Hematopoietic multipotent progenitor cell treated with erythropoietin and hydrocortisone succinate and interleukin-3 and kit ligand, for 4 days (in vitro differentiated cells): ENCODE measurements around the gene SLC6A2.
"Not testable (repeated sequence)": the region's sequence is repeated elsewhere in the genome, so short reads cannot be mapped to it uniquely, and the experiment has no call there.

Source experiments
- DNase-seq: peaks from one replicate; pipeline ENCODE4 v3.0.0-alpha.2; 2015

SLC6A2 gene

DNA sequence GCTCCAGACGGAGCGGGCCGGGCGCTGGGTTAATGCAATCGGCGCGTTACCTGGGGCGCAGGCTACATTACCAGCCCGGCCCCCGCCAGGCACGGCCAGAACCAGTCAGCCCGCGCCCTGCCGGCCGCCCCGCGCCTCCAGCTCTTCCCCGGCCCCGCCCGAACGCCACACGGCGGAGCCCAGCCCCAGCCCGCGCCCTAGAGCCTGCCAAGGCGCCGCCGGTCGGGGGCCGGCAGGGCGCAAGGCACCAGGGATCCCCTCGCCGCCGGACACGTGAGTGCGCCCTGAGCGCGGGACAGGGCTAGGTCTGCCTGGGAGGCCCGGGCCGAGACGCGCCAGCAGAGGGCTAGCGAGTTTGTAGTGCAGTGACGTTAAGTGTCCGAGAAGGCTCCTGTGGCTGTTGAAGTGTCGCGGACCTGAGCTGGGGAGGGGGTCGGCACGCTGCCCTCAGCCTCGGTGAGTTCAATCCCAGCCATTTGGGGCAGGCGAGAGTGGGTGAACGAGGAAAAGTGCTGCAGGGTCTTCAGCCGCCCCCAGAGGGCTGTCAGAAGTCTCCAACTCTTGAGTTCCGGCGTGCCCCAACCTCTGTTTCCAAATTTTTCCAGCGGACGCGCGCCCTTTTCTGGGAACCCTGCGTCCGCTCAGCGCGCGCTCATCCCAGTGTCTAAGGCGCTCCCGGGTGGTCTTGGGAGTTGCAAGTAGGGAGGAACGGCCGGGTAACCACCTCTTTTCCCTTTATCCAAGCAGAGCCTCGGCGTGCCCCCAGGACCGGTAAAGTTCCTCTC lies at the start of gene SLC6A2:
TSS of gene SLC6A2 (plus strand) at position 92 of the 785 bp plus-strand sequence. CDS start 707 bp downstream, outside the sequence.
- DNase-seq: peak; percentile 41

DNA sequence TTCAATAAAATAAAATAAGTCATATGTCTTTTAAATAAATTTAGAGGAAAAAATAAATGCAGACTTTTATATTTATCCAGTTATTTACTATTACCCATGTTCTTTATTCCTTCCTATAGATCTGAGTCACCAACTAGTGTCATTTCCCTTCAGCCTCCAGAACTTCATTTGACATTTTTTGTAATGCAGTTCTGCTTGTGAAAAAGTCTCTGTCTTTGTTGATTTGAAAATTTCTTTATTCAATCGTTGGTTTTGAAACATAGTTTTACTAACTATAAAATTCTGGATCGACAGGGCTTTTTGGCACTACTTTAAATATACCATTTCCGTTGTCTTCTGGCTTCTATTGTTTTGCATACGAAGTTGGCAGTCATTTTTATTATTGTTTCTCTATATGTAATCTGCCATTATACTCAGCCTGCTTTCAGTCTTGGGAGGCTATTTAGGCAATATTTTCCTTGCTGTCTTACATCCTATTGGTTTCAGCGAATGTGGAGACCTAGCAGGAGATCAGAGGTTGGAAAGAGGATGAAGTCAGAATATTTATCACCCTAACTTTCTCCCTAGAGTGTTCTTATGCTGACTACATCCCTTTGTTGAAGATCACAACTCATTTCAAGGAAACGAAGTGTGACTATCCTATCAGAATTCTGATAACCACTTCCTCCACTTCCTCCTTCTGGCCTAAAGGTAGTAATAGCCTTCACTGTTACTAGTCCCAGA lies 42.0 kb upstream of the SLC6A2 start:
- peak; percentile 17 for DNase-seq

GRCh38 chr16:55615071-55615470 lies 40.7 kb upstream of the SLC6A2 start:
- peak; percentile 56 for DNase-seq

DNA sequence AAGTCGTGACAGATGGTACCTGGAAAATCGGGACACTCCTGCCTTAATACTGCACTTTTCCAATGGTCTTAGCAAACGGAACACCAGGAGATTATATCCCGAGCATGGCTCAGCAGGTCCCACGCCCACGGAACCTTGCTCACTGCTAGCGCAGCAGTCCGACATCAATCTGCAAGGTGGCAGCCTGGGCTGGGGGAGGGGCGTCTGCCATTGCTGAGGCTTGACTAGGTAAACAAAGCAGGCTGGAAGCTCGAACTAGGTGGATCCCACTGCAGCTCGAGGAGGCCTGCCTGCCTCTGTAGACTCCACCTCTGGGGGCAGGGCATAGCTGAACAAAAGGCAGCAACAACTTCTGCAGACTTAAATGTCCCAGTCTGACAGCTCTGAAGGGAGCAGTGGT lies 40.1 kb upstream of the SLC6A2 start:
- not testable (repeated sequence) for DNase-seq

DNA sequence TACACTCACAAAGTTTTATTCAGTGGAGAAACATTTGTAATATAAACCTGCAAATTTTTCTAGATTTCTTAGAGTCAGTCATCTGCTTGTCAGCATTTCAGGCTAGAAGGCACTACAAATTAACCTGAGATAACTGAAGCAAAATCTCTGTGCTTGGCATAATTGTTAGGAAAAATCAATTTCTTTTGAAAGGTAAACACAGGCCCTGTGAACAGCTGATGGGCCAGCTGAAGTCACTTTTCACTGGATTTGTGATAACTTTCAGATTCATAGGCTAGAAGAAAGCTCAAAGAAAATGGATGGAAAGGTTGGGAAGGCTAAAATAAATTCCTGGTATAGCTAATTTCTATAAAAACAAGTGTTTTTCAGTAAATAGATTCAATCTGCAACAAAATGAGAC lies 34.0 kb upstream of the SLC6A2 start:
- DNase-seq: no peak

DNA sequence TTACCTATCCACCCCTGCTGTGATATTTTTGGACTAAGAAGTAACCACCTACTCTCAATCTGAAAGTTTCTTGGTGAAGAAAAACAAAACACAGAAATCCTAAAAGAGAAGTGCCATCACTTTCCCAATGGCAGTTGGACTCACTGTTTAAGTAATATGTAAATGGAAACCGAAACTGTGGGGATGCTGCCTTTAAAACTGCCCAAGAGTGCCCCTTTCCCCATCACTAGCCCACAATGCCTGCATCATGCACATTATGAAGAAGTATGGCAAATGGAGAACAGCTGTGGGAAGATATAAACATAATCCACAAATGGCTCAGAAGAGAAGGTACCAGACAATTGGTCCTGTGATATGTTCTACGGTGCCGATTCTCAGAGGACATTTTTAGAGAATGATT lies 33.5 kb upstream of the SLC6A2 start:
- DNase-seq: no peak

DNA sequence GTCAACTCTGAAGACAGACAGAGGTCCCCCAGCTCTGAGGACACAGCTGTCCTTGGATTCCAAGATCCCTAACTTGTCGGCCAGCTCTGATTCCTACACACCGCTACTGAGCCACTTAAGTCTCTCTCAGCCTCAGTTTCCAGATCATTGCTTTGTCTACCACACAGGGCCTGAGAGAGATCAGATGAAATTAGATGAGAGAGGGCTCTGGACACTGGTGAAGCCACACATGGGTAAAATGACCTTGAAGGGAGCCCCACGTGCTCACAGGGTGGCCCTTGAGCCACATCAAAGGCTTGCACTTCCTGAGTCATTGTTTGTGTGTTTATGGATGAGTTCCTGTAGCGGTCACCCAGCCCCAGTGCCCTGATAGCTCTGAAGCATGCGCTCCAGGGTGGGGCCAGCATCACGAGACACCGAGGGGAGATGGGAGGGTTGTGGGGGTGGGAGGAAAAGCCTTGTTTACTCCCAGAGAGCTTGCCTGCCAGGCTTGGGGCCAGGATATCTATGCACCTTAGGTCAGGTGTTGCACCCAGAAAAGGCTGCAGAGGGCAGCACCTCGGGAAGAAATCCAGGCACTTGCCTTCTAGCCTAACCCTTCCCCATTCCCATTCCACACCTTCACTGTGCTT lies 32.7 kb upstream of the SLC6A2 start:
- DNase-seq: no peak

DNA sequence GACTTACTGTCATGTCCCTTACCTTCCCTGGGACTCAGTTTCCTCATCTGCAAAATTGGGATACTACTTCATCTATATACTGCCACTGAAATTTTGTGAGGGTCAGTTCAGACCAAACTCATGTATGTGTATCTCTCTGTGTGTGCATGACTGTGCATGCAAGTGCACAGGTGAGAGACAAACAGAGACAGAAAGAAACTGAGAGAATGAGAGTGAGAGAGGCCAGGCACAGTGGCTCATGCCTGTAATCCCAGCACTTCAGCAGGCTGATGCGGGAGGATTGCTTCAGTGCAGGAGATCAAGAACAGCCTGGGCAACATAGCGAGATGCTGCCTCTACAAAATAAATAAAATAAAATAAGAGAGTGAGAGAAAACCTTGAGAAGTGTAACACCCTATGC lies 32.1 kb upstream of the SLC6A2 start:
- no peak for DNase-seq

GRCh38 chr16:55624696-55625095 lies 31.1 kb upstream of the SLC6A2 start:
- DNase-seq: no peak

DNA sequence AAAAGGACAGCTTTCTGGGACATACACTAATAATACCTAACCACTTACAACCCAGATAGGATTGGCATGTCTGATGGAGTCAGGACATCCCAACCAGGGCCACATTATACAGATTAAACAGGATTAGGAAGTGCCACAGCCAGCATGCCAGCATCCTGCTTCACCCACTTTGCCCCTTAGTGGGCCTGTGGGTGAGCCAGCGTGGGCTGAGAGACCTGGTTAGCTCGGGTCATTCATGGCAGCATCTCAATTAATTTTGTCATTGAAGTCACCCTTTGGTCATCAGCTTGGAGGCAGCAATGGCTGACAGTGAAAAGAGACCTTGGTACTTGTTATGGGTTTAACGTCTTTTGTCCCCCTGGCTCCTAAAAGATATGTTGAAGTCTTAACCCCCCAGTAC lies 29.9 kb upstream of the SLC6A2 start:
- DNase-seq: no peak

DNA sequence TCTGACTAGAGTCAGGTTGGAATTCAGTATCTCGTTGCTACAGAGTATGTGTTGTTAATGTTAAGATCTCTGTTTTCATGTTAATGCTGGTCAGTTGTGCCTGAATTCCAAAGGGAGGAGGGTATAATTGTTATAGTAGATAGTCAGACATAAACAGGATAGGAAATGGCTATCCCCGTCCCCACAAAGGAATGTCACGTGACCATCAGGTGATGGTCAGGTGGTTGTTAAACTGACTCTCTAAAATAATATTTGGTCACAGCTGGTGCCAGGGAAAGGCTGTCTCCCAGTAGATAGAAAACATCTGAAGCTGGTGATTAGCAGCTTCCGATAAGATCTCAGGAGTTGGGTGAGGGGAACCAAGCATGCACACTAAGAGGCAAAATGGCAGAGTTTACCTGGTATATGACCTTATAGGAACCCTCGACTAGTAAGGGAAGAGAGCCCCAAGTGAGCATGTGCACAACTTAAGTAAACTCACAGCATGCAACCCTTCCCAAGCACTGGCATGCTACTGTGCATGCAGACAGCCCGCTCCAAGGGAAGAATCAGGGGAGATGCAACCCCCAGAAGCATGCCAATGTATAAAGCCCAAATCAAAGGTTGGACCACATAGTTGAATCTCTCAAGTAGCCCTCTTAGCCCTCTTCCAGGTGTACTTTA lies 27.4 kb upstream of the SLC6A2 start:
- no peak for DNase-seq

GRCh38 chr16:55630774-55631173 lies 25.0 kb upstream of the SLC6A2 start:
- DNase-seq: no peak

GRCh38 chr16:55632259-55632658 lies 23.5 kb upstream of the SLC6A2 start:
- no peak for DNase-seq

DNA sequence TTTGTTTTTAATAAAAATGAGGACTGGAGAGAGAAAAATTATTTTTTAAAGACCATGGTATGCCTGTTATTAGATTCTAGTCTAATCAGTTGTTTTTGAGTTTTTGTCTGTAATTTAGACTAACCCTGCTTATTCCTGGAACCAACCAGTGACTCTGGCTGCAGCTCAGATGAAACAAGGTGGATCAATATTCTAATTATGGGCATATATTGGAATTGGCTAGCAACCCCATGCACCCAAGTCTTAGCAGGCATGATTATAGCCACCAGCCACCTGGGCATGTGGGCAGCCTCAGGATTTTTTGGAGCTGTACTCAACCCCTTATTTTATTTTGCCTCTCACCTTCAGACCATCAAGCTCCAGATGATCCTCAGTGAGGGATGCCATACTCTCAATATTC lies 21.6 kb upstream of the SLC6A2 start:
- no peak for DNase-seq

DNA sequence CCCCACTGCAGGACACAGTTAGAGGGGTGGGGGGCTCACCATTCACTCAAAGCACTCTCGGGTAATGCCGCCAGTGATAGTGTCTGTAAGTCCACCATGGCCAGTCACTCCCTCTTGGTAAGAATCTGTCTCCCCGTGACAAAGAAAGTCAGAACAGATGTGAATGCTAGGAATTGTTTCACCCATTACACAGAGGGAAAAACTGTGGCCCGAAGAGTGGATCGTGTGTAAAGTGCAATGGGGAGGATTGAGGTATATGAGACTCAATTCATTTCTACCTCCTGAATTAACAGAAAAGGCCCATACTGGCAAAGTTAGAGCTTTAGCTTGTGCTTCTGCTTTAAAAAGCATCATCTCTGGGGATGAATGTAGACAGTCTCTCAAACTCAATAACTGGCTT lies 17.5 kb upstream of the SLC6A2 start:
- DNase-seq: no peak

DNA sequence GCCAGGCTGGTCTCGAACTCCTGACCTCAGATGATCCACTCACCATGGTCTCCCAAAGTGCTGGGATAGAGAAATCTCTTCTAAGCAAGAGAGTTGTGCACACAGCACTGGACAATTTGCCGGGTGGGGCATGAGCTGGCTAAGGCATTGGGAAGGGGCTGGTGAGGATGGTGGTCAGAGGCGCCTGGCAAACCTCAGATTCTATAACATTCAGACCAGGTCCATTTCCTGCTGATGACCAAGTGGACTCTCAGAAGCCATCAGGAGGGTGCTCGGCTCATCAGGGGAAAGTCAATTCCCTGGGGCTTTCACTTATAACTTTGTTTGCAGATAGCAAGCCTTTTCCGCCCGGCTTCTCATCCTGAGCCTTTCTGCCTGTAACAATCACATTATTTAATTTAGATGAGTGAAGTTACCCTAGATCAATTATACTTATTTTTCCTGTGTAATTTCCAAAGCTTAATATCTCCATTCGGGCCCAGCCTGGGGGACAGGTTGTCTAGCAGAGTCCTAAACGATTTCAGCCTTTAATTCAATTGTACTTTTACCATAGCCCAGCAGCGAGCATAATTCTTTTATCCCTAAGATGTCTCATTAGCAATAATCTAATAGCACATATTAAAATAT lies 15.0 kb upstream of the SLC6A2 start:
- no peak for DNase-seq

- no peak for DNase-seq
These were observed 14.2 kb upstream of the SLC6A2 start for GRCh38 chr16:55641430-55642056.

GRCh38 chr16:55642611-55643010 lies 13.2 kb upstream of the SLC6A2 start:
- no peak for DNase-seq

DNA sequence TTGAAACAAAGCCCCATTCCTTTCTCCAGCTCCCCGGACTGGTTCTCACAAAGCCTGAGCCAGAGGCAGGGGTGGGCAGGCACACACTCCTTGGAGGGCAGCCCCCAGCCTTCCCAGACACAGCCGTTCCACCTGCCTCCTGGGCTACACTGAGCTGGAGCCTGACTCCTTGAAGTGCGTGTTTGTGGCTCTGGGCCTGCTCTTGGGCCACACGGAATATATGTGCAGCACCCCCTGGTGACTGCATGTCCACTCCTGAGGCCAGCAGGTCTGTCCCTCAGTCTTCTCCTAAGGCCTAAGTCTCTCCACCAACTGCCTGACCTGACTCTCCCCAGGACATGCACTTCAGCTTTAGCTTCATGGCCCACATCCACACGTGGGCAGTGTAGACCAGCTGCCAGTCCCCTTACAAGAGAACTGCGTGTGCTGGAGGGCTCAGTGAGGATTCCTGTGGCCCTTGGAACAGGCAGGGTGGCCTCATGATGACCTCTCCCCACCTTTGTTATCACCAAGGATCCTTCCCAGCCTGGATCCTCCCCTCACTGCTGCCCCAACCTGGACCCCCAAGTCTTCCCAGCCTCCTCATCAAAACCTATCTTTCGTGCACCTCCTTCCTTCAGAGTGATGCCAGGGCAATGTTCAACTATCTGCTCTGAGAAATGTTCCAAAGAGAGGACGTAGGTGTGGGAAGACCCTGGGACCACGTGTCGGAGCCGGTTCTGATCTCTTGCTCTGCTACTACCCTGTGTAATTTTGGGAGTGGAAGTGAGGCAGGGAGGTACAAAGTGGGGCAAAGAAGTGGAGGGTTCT lies 12.4 kb upstream of the SLC6A2 start:
- DNase-seq: peak; percentile 30

GRCh38 chr16:55645986-55646385 lies 9.8 kb upstream of the SLC6A2 start:
- no peak for DNase-seq

DNA sequence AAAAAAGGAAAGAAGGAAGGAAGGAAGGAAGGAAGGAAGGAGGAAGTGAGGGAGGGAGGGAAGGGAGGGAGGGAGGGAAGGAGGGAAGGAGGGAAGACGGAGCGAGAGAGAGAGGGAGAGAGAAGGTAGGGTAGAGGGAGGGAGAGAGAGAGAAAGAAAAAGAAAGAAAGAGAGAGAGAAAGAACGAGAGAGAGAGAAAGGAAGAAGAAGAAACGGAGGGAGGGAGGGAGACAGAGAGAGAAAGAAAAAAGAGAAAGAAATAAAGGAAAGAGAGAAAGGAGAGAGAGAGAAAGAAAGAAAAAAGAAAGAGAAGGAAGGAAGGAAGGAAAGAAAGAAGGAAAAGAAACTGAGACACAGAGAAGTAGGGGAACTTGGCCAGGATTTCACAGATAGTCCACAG lies 8.4 kb upstream of the SLC6A2 start:
- DNase-seq: no peak

DNA sequence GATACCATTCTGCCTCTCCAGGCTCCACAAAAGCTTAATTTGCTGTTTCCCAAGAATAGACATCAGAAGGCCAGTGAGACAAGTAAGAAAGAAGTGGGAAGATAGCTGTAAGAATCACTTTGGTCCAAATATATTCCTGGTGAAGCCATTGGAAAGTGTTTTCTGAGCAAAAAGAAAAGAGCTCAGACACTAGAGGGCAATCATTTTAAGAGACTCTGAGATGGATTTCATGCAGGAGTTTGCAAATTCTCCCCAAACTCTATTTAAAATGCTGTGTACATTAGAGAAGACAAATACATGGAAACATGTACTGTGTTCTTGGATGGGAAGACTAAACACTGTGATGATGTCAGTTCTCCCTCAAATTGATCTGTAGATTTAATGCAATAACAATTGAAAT lies 8.0 kb upstream of the SLC6A2 start:
- no peak for DNase-seq
